NCI-H2029 (cell line): ENCODE measurements around the gene PRKAR1B.
A peak's percentile ranks its signal among the peaks of the same experiment; 100 is the strongest.

ENCODE experiments used
- DNase-seq: peaks from one replicate; lab custom pipeline; 2025; lab: John Stamatoyannopoulos, UW

PRKAR1B gene

DNA sequence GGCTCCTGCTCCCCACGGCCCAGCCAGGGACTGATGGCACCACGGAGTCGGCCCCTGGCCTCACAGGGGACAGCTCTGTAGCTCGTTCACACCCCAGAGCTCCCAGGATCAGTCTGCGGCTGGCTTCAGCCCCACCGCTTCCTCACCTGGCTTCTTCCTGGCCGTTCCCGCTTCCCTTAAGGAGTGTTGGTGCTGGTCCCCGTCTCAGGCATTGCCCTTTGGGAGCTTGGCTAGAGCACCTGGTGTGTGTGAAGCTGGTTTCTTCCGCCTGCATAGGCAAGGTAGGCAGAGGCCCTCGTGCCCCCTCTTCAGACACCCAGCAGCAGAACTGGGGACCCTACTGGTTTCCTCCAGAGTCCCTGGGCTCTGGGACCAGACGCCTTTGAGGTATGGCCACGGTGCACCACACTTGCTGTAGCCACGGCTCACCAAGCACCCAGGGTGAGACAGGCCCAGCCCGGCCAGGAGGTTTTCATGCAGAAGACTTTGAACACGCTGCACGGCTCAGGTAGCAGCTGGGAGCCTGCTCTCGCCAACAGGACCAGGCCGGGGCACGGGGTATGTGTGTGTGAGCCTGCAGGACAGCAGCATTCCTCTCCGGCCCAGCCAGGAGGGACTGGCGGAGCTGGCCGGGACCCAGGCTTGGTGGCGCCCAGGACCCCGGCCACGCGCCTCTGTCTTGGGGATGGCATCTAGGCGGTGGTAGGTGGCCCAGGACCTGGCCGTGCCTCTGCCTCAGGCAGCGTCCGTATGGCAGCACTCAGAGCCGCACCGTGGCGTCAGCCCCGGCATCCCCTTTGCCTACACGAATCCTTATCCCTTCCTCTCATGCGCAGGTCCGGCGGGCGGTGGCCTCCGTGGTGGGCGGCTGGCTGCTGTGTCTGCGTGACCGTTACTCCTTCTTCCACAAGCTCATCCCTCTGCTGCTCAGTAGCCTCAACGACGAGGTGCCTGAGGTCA is 13.2 kb upstream of the PRKAR1B start:
- DNase-seq = no peak

DNA sequence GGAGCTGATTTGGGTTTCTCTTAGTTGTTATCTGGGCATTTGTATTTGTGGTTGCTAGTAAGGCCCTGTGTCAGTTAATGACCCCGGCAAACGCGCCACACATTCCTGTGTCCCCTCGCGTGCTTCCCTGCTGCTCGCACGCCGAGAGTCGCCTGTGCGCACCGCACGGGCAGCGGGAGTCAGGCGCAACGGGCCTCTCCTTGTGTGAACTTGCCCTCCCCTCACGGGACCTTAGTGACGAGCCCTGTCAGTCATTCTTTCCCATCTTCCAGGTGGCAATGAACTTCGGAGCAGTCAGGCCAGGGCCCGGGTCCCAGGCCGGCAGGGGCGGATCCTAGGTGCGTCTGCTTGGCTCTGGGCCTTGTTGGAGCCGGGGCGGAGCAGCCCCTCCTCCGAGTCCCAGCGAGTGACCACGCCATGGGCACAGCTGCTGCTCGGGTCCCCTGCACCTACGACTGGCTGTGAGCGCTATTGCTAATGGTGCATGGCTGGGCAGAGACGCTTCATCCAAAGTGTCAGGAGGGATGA is 12.4 kb upstream of the PRKAR1B start:
- no peak for DNase-seq

DNA sequence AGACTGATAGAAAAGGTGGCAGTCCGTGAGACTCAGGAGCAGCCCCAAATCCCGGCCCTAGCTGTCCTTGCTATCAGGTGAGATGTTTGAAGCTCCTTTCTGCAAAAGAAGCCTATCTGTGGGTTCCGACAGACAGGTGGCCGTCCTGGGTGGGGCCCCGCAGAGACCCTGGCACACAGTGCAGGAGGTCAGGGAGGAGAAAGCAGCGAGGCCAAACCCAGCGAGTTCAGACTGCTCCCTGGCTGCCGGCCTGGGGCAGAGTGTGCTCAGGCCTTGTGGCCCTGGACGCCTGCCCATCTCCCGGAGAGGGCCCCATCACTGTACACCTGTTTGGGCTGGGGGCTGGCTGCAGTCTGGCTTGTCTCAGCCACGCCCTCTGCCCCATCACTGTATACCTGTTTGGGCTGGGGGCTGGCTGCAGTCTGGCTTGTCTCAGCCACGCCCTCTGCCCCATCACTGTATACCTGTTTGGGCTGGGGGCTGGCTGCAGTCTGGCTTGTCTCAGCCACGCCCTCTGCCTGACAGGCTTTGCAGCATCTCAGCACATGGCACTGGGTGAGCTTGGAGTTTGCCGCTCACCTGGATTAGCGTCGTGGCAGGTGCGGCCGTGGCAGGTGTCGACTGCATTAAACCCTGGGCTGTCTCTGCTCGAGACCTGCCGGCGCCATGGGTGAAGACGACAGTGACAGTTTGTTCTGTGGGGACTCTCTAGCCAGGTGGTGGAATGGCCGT is 11.8 kb upstream of the PRKAR1B start:
- no peak for DNase-seq

DNA sequence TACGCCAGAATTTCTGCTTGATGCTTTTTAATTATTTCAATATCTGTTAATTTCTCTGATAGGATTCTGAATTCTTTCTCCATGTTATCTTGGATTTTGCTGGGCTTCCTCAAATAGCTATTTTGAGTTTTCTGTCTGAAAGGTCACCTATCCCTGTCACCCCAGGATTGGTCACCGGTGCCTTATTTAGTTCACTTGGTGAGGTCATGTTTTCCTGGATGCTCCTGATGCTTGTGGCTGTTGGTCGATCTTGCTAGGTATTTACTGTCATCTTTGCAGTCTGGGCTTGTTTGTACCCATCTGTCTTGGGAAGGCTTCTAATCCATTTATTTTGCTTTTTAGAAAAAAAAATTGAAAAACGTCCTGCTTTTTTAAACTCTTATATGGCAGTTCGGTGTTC is 11.2 kb upstream of the PRKAR1B start:
- no peak for DNase-seq

DNA sequence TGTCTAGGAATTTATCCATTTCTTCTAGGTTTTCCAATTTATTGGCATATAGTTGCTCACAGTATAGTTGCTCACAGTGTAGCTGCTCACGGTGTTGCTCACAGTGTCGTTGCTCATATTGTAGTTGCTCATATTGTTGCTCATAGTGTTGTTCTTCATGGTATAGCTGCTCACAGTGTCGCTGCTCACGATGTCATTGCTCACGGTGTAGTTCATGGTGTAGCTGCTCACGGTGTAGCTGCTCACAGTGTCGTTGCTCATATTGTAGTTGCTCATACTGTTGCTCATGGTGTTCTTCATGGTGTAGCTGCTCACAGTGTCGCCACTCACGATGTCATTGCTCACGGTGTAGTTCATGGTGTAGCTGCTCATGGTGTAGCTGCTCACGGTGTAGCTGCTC is 7.7 kb upstream of the PRKAR1B start:
- no peak for DNase-seq

DNA sequence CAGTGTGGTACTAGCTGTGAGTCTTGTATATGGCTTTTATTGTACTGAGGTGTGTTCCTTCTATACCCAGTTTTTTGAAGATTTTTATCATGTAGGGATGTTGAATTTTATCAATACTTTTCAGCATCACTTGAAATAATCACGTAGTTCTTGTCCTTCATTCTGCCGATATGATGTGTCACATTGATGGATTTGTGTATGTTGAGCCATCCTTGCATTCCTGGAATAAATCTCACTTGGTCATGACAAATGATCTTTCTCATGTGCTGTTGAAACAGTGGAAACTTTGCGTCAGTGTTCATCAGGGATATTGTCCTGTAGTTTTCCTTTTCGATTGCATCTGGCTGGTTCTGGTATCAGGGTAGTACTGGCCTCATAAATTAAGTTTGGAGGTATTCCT is 7.1 kb upstream of the PRKAR1B start:
- no peak for DNase-seq

DNA sequence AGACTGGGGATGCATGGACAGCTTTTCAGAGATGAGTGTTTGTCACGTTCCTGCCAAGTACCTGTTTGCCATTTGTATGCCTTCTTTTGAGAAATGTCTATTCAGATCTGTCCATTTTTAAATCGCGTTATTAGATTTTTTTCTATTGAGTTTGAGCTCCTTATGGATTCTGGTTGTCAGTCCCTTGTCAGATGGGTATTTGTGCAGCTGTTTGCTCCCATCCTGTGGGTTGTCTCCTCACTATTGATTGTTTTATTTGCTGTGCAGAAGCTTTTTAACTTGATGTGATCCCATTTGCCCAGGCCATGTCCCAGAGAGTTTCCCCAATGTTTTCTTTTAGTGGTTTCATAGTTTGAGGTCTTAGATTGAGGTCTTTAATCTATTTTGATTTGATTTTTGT is 5.5 kb upstream of the PRKAR1B start:
- DNase-seq = no peak

DNA sequence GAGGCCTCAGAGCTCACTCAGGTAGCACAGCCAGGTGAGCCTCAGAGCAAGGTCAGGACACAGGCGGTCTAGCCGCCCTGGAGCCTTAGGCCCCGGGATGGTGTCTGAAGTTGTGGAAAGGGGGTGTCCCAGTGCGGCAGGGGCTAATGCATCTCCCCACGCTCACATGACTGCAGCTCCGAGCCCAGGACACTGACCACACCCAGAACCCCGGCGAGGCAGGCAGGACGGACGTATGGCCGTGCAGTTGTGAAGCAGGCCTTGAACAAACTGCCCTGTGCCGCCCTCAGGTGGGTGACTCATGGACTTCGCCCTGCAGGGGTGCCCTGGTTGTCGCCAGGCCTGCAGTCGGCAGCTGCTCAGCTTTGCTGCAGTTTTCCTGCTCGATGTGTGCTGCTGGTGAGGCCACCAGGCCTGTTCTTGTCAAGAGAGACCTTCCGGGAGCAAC is 5.0 kb upstream of the PRKAR1B start:
- DNase-seq = peak; percentile 95

DNA sequence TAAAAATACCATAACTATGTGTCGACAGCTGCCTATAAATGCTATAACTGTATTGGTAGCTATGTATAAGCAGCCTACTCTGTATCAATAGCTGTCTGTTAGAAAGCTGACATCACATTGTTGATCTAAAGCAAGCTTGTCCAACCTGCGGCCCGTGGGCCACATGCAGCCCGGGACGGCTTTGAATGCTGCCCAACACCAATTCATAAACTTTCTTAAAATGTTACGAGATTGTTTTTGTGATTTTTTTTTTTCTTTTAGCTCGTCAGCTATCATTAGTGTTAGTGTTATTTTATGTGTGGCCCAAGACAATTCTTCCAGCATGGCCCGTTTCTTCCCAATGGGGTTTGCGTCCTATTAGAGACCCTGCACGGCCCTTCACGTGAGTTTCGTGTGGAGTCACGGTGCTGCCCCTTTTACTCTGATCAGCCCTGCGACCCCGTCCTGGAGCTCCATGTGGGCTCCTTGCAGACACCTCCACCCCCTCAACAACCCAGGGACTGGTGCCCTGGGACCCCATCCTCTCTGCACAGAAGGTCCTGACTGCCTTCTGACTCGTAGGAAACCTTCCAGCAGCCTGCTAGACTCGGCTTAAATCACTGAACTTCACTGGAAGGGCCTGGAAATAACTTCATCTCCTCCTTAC is 4.5 kb upstream of the PRKAR1B start:
- no peak for DNase-seq

DNA sequence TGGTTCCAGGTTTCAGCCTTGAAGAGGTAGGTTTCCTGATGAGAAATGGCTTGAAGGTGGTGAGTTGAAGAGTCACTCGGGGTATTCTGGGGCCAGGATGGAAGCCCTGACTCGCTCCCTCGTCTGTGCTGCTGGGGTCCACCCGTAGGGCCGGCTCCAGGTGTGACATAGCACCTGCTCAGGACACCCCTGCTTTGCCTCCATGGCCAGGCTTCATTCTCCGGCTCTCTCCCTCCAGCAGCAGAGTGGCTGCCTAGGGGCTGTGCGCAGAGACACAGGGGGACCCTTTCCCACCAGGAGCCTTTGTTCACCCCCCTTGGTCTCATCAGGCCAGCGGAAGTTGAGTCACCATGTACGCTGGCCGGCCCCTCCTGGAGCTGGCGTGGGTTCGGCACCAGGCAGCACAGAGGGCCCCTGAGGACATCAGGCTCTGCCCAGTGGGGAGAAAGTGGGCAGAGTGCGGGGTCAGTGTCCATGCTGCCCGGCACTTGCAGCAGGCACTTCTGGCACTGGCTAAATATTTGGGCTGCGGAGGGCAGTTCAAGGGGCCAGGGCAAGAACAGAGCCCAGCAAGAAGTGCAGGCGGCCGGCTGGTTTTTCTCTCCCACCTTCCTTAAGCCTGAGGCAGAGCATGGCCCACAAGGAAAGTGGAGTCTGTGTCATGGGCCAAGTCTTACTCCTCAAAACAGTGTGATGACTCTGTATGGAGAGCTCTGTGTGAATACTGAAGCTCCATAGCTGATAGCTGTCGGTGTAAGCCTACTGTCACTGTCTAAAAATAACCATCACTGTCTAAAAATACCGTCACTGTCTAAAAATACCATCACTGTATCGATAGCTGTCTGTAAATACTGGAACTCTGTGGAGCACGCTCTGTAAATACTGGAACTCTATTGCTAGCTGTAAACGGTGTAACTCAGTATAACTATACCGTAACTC is 3.7 kb upstream of the PRKAR1B start:
- no peak for DNase-seq

DNA sequence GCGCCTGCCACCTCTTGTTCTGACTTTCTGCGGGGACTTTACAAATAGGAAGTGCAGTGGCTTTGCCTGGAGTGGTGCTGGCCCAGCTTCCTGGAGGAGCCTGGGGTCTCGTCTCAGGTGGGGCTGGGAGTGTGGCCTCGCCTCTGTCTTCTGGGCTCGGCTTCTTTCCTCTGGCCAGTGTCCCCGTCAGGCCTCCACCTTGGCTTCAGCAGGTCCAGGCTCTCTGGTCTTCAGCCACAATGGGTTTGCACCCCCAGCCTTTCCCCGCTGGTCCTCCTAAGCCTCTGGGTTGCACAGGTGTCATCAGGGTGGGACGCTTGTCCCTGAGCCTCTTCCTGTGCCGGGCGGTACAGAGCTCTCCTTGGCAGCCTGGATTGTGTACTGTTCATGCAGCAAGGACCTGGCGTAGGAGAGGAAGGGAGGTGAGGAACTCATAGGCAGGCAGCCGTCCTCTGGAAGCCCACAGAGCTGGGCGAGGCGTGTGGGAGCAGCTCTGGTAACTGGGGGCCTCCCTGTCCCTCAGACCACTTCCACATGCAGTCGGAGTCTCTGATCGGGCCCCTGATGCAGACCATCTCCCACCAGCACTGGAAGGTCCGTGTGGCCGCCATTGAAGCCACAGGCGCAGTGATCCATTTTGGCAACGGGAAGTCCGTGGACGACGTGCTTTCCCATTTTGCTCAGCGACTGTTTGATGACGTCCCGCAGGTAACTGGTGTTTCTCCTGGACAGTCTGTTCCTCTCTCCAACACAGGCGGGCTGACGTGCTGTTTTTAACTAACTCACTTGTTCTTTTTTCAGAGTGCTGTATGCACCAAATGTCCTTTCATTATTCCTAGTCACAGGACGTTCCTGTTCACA is 2.3 kb upstream of the PRKAR1B start:
- DNase-seq = no peak

DNA sequence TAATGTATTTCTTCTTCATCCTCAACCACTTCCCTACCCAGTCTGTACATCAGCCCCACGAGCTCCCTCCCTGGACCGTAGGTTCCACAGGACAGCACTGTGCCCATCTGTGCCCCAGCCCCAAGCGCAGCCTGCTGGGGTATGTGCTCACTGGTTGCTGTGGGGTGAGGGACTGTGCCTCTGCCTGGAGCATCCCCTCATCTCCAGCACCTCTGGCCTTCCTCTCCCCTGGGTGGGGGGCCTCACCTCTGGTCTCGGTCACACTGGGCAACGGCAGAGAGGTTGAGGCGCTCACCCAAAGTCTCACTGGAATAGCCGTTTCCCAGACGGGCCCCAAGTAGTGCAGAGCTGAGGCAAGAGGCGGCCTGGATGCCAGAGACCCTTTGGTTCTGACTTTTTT is 1.5 kb upstream of the PRKAR1B start:
- no peak for DNase-seq

DNA sequence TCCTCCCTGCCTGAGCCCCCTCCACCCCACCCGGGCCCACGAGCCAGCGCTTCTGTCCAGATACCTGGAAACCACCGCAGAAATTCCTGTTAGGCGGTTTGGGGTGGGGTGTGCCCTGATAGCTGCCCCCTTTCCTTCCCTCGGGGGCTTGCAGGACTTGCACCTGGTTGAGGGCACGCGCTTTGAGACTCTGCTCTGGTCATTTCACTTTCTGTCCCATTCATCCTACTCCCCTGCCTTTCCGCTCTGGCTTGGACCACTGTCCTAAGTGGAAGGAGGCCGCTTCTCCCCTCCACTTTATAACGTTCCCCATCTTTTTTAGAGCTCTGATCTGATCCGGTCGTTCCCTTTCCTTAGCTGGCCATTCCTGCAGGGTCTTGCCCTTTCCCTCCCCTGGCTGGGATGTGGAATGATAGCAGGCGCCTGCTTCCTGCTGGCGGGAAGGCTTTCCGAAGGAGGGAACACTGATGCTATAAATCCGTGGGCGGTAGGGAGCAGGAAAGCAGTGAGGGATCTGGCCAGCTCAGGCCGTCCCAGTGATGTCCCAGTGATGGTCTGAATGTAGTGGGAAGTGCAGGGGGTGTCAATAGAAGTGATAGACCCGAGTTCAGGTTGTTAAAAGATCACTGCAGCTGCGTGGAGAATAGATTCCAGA is 852 bp upstream of the PRKAR1B start:
- no peak for DNase-seq

DNA sequence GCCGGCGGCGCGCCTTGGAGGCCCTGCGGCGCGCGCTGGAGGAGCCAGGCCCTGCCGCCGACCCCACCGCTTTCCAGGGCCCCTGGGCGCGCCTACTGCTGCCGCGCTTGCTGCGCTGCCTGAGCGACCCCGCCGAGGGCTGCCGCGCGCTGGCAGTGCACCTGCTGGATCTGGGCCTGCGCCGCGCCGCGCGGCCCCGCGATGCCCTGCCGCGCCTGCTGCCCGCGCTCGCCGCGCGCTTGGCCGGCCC is 302 bp downstream of the PRKAR1B start:
- DNase-seq = no peak

DNA sequence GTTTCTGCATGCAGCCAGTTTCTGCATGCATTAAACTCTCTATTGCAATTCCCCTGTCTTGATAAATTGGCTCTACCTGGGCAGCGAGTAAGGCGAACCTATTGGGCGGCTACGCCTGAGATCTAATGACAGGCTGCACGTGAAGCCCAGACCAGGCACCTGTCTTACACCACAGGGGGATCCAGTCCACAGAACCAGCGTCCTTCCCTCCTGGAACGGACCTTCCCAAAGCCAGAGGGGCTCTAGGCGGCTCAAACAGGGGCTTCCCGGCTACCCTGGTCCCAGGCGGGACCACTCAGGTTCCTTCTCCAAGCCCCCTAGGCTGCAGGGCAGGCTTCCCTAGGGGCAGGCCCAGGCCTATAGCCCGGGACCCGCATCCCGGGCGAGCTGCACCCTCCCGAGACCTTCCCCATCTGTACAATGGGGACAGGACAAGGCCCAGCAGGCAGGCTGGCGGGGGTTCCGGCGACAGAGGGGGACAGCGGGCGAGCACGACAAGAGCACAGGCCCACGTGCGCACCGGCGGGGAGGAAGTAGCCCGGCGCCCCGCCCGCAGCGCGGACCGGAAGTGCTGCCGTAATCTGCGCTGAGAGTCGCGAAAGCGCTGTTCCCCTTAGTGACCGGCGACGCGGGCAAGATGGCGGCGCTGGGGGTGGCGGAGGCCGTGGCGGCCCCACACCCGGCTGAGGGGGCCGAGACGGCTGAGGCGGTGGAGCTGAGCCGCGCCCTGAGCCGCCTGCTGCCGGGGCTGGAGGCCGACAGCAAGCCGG is 812 bp downstream of the PRKAR1B start, which contains the start of gene DNAAF5:
TSS of gene DNAAF5 (plus strand) at position 616 of the 770 bp plus-strand sequence. CDS start at position 638, 22 bp downstream.
- DNase-seq = peak; percentile 60

DNA sequence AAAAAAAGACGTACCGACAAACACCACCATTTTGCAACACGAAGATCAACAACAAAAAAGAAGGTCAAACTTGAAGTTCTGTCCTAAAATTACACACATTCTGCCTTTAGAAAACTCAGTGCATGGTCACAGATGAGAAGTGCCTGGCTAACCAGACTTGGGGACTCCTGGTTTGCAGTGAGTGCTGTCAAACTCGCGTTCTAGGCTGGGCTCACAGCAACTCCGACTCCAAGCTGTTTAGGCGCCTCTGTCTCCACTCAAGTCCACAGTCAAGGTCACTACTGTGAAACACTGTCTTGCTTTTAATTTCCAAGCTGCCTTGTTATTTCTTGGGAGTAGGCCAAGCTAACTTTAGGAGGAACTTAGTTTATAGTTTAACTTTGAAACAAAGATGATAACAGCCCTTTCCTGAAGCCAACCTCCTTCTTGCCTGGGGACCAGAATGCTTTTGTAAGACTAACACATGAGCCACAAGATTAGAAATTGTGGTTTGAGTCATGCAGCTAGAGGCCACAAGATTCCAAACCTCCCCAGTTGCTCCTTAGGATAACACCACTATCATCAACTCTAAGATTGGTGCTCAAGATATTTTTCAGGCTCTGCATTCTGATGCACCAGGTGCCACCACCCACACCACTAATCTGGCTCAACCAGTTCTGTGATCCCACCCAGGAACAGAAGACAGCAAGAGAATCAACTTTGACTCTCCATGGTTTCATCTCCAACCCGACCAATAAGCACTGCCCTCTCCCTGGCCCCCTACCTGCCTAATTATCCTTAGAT is 1.7 kb downstream of the PRKAR1B start:
- DNase-seq = no peak

DNA sequence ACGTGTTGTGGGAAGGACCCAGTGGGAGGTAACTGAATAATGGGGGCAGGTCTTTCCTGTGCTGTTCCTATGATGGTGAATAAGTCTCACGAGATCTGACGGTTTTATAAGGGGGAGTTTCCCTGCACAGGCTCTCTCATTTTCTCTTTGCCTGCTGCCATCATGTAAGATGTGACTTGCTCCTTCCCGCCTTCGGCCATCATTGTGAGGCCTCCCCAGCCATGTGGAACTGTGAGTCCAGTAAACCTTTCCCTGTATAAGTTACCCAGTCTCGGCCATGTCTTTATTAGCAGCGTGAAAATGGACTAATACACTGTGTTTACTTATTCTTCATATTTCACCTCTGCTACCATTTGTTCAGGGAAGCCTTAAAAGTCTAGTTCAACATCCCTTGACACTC is 2.8 kb downstream of the PRKAR1B start:
- DNase-seq = no peak

DNA sequence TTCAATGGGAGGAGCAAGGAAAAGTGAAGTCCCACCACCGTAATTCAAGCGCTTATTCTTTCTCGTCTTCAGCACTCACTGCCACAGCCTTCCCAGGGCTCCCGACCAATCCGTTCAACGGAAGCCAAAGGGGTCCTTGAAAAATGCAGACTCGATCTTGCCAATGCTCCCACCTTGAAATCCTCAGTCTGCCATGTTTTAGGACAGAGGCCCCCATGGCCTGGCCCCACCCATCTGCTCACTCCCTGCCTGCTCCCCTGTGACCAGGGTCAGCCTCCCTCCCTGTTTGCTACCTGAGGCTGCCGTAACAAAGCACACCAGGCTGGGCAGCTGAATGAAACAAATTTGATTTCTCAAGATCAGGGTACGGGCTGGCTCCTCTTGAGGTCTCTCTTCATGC is 3.5 kb downstream of the PRKAR1B start:
- DNase-seq = no peak
